LNCaP clone FGC (cell line): ENCODE results near the gene GHITM.

Experiments
- DNase-seq: peaks from one replicate; pipeline ENCODE4 v3.0.0-alpha.2; 2011; ENCODE audit warnings: low read depth
- H3K4me3 ChIP-seq: 2 replicates; pipeline ENCODE4 v1.5.1; 2011; ENCODE audit warnings: mild to moderate bottlenecking, low read depth, low read length, control low read depth
- TF ChIP-seq, protein P1 (sequence below): IDR thresholded peaks from 2 replicates; pipeline ENCODE4 v1.5.1; 2012; ENCODE audit warnings: mild to moderate bottlenecking; ENCODE audit not compliant: control insufficient read depth, insufficient read depth; ENCODE audit errors: extremely low read depth

Gene GHITM

DNA sequence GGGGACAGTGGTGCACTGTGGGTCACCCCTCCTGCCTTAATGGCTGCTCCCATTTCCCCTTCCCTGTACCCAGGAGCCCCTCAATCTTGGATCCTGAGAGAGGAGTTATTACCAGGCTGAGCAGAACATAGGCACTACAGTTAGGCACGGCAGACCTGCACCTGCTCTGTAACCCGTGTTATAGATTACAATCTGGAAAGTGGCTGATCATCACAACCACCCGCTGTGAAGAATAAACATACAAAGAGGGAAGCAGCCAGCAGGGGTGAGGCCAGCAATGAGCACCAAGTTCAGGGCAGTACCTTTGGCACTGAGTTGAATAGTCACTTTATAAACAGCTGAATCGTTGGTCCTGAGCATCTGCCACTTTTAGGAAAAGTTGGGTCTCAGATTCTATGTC, 56.8 kb downstream of the GHITM start:
- DNase-seq, result peak; percentile 94
- TF ChIP-seq, protein P1, sequence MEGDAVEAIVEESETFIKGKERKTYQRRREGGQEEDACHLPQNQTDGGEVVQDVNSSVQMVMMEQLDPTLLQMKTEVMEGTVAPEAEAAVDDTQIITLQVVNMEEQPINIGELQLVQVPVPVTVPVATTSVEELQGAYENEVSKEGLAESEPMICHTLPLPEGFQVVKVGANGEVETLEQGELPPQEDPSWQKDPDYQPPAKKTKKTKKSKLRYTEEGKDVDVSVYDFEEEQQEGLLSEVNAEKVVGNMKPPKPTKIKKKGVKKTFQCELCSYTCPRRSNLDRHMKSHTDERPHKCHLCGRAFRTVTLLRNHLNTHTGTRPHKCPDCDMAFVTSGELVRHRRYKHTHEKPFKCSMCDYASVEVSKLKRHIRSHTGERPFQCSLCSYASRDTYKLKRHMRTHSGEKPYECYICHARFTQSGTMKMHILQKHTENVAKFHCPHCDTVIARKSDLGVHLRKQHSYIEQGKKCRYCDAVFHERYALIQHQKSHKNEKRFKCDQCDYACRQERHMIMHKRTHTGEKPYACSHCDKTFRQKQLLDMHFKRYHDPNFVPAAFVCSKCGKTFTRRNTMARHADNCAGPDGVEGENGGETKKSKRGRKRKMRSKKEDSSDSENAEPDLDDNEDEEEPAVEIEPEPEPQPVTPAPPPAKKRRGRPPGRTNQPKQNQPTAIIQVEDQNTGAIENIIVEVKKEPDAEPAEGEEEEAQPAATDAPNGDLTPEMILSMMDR, result 0 out of 2 replicates have a peak, but pooled peaks have one; percentile 6
- H3K4me3 ChIP-seq, result no peak overlapping the region

GRCh38 chr10:84196941-84197340, 57.6 kb downstream of the GHITM start:
- TF ChIP-seq, protein P1, result no peak
- no peak overlapping the region for H3K4me3 ChIP-seq
- peak; percentile 31 for DNase-seq

DNA sequence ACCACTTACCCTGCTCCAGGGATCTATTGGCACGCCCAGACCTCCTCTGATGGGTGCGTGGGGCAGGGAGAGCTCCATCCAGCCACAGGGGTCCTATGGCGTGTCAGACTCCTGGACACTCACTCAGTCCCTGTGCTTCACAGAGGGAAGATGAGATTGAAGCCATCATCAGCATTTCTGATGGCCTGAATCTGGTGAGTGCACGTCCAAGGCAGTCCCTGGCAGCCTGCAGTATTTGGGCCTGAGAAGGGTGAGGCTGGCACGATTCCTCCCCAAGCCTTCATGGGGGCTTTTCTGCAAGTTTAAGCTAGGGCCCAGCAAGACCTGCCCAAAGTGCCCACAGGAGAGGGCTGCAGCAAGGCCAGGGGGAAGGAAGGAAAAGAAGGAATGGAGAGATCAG, 58.3 kb downstream of the GHITM start:
- TF ChIP-seq, protein P1, result no peak
- H3K4me3 ChIP-seq, result no peak overlapping the region
- no peak for DNase-seq

- DNase-seq, result peak; percentile 39
- TF ChIP-seq, protein P1, result no peak
- H3K4me3 ChIP-seq, result no peak overlapping the region
Observed at GRCh38 chr10:84198206-84198915, 59.1 kb downstream of the GHITM start.

DNA sequence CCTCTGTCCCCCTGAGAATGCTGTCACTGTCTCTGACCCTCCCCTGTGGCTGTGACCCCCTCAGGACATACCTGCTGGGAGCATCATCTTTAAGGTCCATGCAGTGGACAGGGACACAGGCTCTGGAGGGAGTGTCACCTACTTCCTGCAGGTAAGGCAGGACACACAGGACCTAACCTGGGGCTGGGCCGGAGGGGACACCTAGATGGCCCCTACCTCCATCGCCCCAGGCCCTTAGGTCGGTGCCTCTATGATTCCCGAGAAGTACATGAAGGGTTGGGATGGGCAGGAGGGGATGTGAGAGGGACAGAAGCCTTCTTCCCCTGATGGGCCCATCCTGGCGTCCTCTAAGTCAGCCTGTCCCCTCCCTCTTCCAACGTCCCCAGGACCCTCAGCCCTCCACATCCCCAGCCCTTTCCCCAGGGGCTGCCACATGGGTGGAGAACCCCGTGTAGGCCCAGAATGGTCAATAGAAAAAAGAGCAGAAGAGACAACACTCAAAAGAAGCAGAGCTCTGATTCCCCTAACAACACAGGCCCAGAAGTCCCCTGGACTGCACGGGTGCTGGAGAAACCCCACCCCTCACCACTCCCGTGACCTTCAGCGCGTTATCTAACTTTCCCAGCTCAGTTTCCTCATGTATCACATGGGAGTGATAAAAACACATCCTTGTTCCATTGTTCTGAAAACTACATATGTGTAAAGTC, 61.4 kb downstream of the GHITM start:
- H3K4me3 ChIP-seq, result no peak overlapping the region
- DNase-seq, result no peak
- TF ChIP-seq, protein P1, result no peak

- TF ChIP-seq, protein P1, result no peak
Observed at GRCh38 chr10:84201244-84201606, 61.9 kb downstream of the GHITM start.

More at GRCh38 chr10:84201244-84201606, 61.9 kb downstream of the GHITM start:
- H3K4me3 ChIP-seq, result no peak overlapping the region
- no peak for DNase-seq
